ENCODE data around the gene DYSF.

DYSF gene

DNA sequence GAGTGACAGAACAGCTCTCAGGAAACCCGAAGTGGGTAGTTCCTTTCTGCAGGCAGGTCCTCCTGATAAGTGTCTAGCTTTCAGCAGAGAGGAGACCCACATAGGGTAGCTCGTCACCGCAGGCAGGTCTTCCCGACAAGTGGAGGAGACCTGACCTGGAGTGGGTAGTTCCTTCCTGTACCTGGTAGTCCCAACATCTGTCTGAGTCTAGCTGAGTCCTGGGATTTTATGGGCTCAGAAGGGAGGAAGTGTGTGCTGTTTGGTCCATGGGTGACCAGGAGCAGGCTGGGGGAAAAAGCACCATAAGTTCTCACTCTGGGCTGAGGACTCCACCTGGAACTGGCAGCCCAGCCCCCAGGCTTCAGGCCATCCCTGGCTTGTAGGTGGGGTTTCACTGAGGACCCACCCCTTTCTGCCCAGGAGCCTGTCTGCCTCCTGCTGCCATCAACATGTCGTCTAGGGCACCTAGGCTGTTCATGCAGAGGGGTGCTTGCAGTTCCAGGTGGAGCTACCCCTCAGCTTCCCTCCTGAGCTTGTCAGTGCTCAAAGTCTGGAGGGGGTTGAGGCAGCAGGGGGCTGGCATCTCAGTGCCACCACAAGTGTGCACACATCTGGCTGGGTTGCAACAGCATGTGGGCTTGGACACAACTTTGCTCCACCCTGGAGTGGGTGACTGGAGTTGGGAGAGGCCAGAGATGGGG, 9.4 kb downstream of the DYSF start:
- TF ChIP-seq EZH2phosphoT487 (IDR thresholded peaks at IDR 0.05; ENCODE audit: low read depth): no peak
- TF ChIP-seq, protein P1, sequence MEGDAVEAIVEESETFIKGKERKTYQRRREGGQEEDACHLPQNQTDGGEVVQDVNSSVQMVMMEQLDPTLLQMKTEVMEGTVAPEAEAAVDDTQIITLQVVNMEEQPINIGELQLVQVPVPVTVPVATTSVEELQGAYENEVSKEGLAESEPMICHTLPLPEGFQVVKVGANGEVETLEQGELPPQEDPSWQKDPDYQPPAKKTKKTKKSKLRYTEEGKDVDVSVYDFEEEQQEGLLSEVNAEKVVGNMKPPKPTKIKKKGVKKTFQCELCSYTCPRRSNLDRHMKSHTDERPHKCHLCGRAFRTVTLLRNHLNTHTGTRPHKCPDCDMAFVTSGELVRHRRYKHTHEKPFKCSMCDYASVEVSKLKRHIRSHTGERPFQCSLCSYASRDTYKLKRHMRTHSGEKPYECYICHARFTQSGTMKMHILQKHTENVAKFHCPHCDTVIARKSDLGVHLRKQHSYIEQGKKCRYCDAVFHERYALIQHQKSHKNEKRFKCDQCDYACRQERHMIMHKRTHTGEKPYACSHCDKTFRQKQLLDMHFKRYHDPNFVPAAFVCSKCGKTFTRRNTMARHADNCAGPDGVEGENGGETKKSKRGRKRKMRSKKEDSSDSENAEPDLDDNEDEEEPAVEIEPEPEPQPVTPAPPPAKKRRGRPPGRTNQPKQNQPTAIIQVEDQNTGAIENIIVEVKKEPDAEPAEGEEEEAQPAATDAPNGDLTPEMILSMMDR (IDR thresholded peaks at IDR 0.05; ENCODE audit: low read depth, low read length): no peak
- Histone ChIP-seq H3K9me3 (ENCODE audit: insufficient read depth, low read length) (no peaks in the 10 kb centered on the region), H3K4me2 (ENCODE audit: low read length) (no peak overlapping the region), H3K4me3 (ENCODE audit: low read length) (no peak overlapping the region), H2AFZ (ENCODE audit: low read depth, low read length) (no peak overlapping the region), H3K27me3 (ENCODE audit: low read depth, low read length) (no peaks in the 10 kb centered on the region), H3K27ac (ENCODE audit: low read length) (no peak overlapping the region), H3K9ac (ENCODE audit: low read length) (no peak overlapping the region), H3K36me3 (replicated peaks; ENCODE audit: low read depth, low read length) (no peaks in the 10 kb centered on the region), H3K4me1 (ENCODE audit: low read length) (no peaks in the 10 kb centered on the region), H4K20me1 (ENCODE audit: insufficient read depth, low read length) (no peaks in the 10 kb centered on the region), H3K79me2 (ENCODE audit: low read length) (no peaks in the 10 kb centered on the region)

- Histone ChIP-seq H2AFZ (ENCODE audit: low read depth, low read length) (no peak overlapping the region), H3K9me3 (ENCODE audit: insufficient read depth, low read length) (no peaks in the 10 kb centered on the region), H3K27me3 (ENCODE audit: low read depth, low read length) (no peaks in the 10 kb centered on the region), H3K4me3 (ENCODE audit: low read length) (no peak overlapping the region), H3K4me1 (ENCODE audit: low read length) (no peaks in the 10 kb centered on the region), H4K20me1 (ENCODE audit: insufficient read depth, low read length) (no peaks in the 10 kb centered on the region), H3K27ac (ENCODE audit: low read length) (no peak overlapping the region), H3K9ac (ENCODE audit: low read length) (no peak overlapping the region), H3K79me2 (ENCODE audit: low read length) (no peaks in the 10 kb centered on the region), H3K4me2 (ENCODE audit: low read length) (no peak overlapping the region), H3K36me3 (replicated peaks; ENCODE audit: low read depth, low read length) (no peaks in the 10 kb centered on the region)
- TF ChIP-seq EZH2phosphoT487 (IDR thresholded peaks at IDR 0.05; ENCODE audit: low read depth): no peak
- TF ChIP-seq, protein P1 (IDR thresholded peaks at IDR 0.05; ENCODE audit: low read depth, low read length): no peak
Observed at GRCh38 chr2:71463342-71463654, 9.9 kb downstream of the DYSF start.

- no peaks in the 10 kb centered on the region for H3K9me3 ChIP-seq (ENCODE audit: insufficient read depth, low read length)
- no peak overlapping the region for H3K9ac ChIP-seq (ENCODE audit: low read length)
- H3K27ac ChIP-seq (ENCODE audit: low read length): no peak overlapping the region
- H3K27me3 ChIP-seq (ENCODE audit: low read depth, low read length): 0 out of 2 replicates have a peak, but pooled peaks cover 5% of the 10 kb centered on the region
- no peak overlapping the region for H3K4me3 ChIP-seq (ENCODE audit: low read length)
- no peak overlapping the region for H2AFZ ChIP-seq (ENCODE audit: low read depth, low read length)
- no peak overlapping the region for H3K4me2 ChIP-seq (ENCODE audit: low read length)
- H3K79me2 ChIP-seq (ENCODE audit: low read length): no peaks in the 10 kb centered on the region
- no peaks in the 10 kb centered on the region for H3K36me3 ChIP-seq (replicated peaks; ENCODE audit: low read depth, low read length)
- no peaks in the 10 kb centered on the region for H3K4me1 ChIP-seq (ENCODE audit: low read length)
- TF ChIP-seq, protein P1 (IDR thresholded peaks at IDR 0.05; ENCODE audit: low read depth, low read length): no peak
- no peak for TF ChIP-seq EZH2phosphoT487 (IDR thresholded peaks at IDR 0.05; ENCODE audit: low read depth)
- no peaks in the 10 kb centered on the region for H4K20me1 ChIP-seq (ENCODE audit: insufficient read depth, low read length)
Observed at GRCh38 chr2:71464389-71464788, 11.0 kb downstream of the DYSF start.

- no peak overlapping the region for H3K4me3 ChIP-seq (ENCODE audit: low read length)
- no peaks in the 10 kb centered on the region for H3K9me3 ChIP-seq (ENCODE audit: insufficient read depth, low read length)
- no peak overlapping the region for H2AFZ ChIP-seq (ENCODE audit: low read depth, low read length)
- H3K79me2 ChIP-seq (ENCODE audit: low read length): no peaks in the 10 kb centered on the region
- H3K9ac ChIP-seq (ENCODE audit: low read length): no peak overlapping the region
- H3K4me1 ChIP-seq (ENCODE audit: low read length): no peaks in the 10 kb centered on the region
- H4K20me1 ChIP-seq (ENCODE audit: insufficient read depth, low read length): no peaks in the 10 kb centered on the region
- H3K4me2 ChIP-seq (ENCODE audit: low read length): no peak overlapping the region
- TF ChIP-seq EZH2phosphoT487 (IDR thresholded peaks at IDR 0.05; ENCODE audit: low read depth): no peak
- TF ChIP-seq, protein P1 (IDR thresholded peaks at IDR 0.05; ENCODE audit: low read depth, low read length): no peak
- 0 out of 2 replicates have a peak, but pooled peaks cover 7% of the 10 kb centered on the region for H3K27me3 ChIP-seq (ENCODE audit: low read depth, low read length)
- no peak overlapping the region for H3K27ac ChIP-seq (ENCODE audit: low read length)
- no peaks in the 10 kb centered on the region for H3K36me3 ChIP-seq (replicated peaks; ENCODE audit: low read depth, low read length)
Observed at GRCh38 chr2:71465356-71465755, 12.0 kb downstream of the DYSF start.
